ENCODE results near the gene SLC25A21.
A peak's percentile ranks its signal among the peaks of the same experiment; 100 is the strongest.

Gene SLC25A21

GRCh38 chr14:36941783-36942521, 230.5 kb downstream of the SLC25A21 start:
- no peaks in the 10 kb centered on the region for H3K9me3 ChIP-seq (replicated peaks; ENCODE audit: insufficient read depth, low read length)
- no peak overlapping the region for H3K9ac ChIP-seq (ENCODE audit: low read length)
- no peaks in the 10 kb centered on the region for H3F3A ChIP-seq (ENCODE audit: insufficient read depth, low read length)
- no peaks in the 10 kb centered on the region for H3K79me2 ChIP-seq (ENCODE audit: low read length)
- no peak for TF ChIP-seq EZH2 (optimal IDR thresholded peaks at IDR 0.05; ENCODE audit: low read depth, low read length)
- no peak for TF ChIP-seq EZH2phosphoT487 (IDR thresholded peaks at IDR 0.05; ENCODE audit: low read length)
- TF ChIP-seq CTCF (IDR thresholded peaks at IDR 0.05; ENCODE audit: low read length) = peak; percentile 72
- H3K36me3 ChIP-seq (replicated peaks; ENCODE audit: insufficient read depth, low read length) = no peaks in the 10 kb centered on the region
- no peaks in the 10 kb centered on the region for H3K4me1 ChIP-seq (ENCODE audit: low read length)
- no peak overlapping the region for H3K27ac ChIP-seq (ENCODE audit: low read length)
- H3K27me3 ChIP-seq (replicated peaks; ENCODE audit: insufficient read depth, low read length) = no peaks in the 10 kb centered on the region
- DNase-seq = peak; percentile 24
- no peaks in the 10 kb centered on the region for H4K20me1 ChIP-seq (ENCODE audit: insufficient read depth, low read length)
- peak overlapping the region; percentile 29; the same call in 1 of the 2 replicates for H3K4me2 ChIP-seq (ENCODE audit: low read depth, low read length)
- H3K9me2 ChIP-seq (replicated peaks; ENCODE audit: insufficient read depth, low read length) = no peaks in the 10 kb centered on the region
- H3K4me3 ChIP-seq (ENCODE audit: low read length) = no peak overlapping the region
- H2AFZ ChIP-seq (ENCODE audit: low read length) = no peak overlapping the region

- no peaks in the 10 kb centered on the region for H3K79me2 ChIP-seq (ENCODE audit: low read length)
- H4K20me1 ChIP-seq (ENCODE audit: insufficient read depth, low read length) = no peaks in the 10 kb centered on the region
- H3K4me1 ChIP-seq (ENCODE audit: low read length) = no peaks in the 10 kb centered on the region
- H3K27ac ChIP-seq (ENCODE audit: low read length) = no peak overlapping the region
- no peaks in the 10 kb centered on the region for H3K36me3 ChIP-seq (replicated peaks; ENCODE audit: insufficient read depth, low read length)
- no peak for TF ChIP-seq CTCF (IDR thresholded peaks at IDR 0.05; ENCODE audit: low read length)
- TF ChIP-seq EZH2phosphoT487 (IDR thresholded peaks at IDR 0.05; ENCODE audit: low read length) = no peak
- no peak for TF ChIP-seq EZH2 (optimal IDR thresholded peaks at IDR 0.05; ENCODE audit: low read depth, low read length)
- H3K9ac ChIP-seq (ENCODE audit: low read length) = no peak overlapping the region
- H3K4me2 ChIP-seq (ENCODE audit: low read depth, low read length) = no peak overlapping the region
- no peaks in the 10 kb centered on the region for H3K9me3 ChIP-seq (replicated peaks; ENCODE audit: insufficient read depth, low read length)
- no peak overlapping the region for H2AFZ ChIP-seq (ENCODE audit: low read length)
- no peaks in the 10 kb centered on the region for H3K27me3 ChIP-seq (replicated peaks; ENCODE audit: insufficient read depth, low read length)
- DNase-seq = no peak
- no peaks in the 10 kb centered on the region for H3F3A ChIP-seq (ENCODE audit: insufficient read depth, low read length)
- no peak overlapping the region for H3K4me3 ChIP-seq (ENCODE audit: low read length)
- H3K9me2 ChIP-seq (replicated peaks; ENCODE audit: insufficient read depth, low read length) = no peaks in the 10 kb centered on the region
Observed at GRCh38 chr14:36940476-36940875, 231.9 kb downstream of the SLC25A21 start.

GRCh38 chr14:36939265-36939664, 233.1 kb downstream of the SLC25A21 start:
- no peaks in the 10 kb centered on the region for H3K9me3 ChIP-seq (replicated peaks; ENCODE audit: insufficient read depth, low read length)
- no peaks in the 10 kb centered on the region for H3K36me3 ChIP-seq (replicated peaks; ENCODE audit: insufficient read depth, low read length)
- H3K27me3 ChIP-seq (replicated peaks; ENCODE audit: insufficient read depth, low read length) = no peaks in the 10 kb centered on the region
- no peaks in the 10 kb centered on the region for H3K79me2 ChIP-seq (ENCODE audit: low read length)
- no peaks in the 10 kb centered on the region for H3K9me2 ChIP-seq (replicated peaks; ENCODE audit: insufficient read depth, low read length)
- H3K4me2 ChIP-seq (ENCODE audit: low read depth, low read length) = no peak overlapping the region
- TF ChIP-seq EZH2 (optimal IDR thresholded peaks at IDR 0.05; ENCODE audit: low read depth, low read length) (no peak), CTCF (IDR thresholded peaks at IDR 0.05; ENCODE audit: low read length) (no peak), EZH2phosphoT487 (IDR thresholded peaks at IDR 0.05; ENCODE audit: low read length) (no peak)
- no peak overlapping the region for H3K4me3 ChIP-seq (ENCODE audit: low read length)
- no peak for DNase-seq
- H2AFZ ChIP-seq (ENCODE audit: low read length) = no peak overlapping the region
- H3K9ac ChIP-seq (ENCODE audit: low read length) = no peak overlapping the region
- H3K4me1 ChIP-seq (ENCODE audit: low read length) = no peaks in the 10 kb centered on the region
- H4K20me1 ChIP-seq (ENCODE audit: insufficient read depth, low read length) = no peaks in the 10 kb centered on the region
- H3K27ac ChIP-seq (ENCODE audit: low read length) = no peak overlapping the region
- no peaks in the 10 kb centered on the region for H3F3A ChIP-seq (ENCODE audit: insufficient read depth, low read length)

All from MM.1S (cell line).